H1 (cell line): ENCODE data around the gene NGEF. TPM values are rescaled to one million over a fixed set of nuclear protein-coding genes. Genes with fewer than 3 reads are reported as not detected.

Experiments
- ASH2L ChIP-seq: fragments of 200-600, 300-600 bp; sonication (generic); IDR thresholded peaks from one replicate; pipeline ENCODE4 v1.7.1; 2017; ENCODE audit warnings: low read length
- CHD1 ChIP-seq: IDR thresholded peaks from 2 replicates; pipeline ENCODE4 v1.6.1; 2012; ENCODE audit warnings: low read depth, low read length, improper control_type of control experiment
- KDM4A ChIP-seq: IDR thresholded peaks from one replicate; pipeline ENCODE4 v1.7.1; 2012; ENCODE audit warnings: low read depth, mild to moderate bottlenecking, moderate library complexity, low read length, inconsistent platforms; ENCODE audit not compliant: severe bottlenecking
- NANOG ChIP-seq: IDR thresholded peaks from 2 replicates; pipeline ENCODE4 v1.6.1; 2011; ENCODE audit warnings: low read length, low read depth, mild to moderate bottlenecking, inconsistent platforms; ENCODE audit not compliant: insufficient read depth, poor library complexity, severe bottlenecking
- SIN3A ChIP-seq, 2 experiments: IDR thresholded peaks in 1 of 2; conservative IDR thresholded peaks in 1 of 2; 2 replicates each; pipeline ENCODE4 v1.6.1; 2011 to 2012; ENCODE audit warnings: low read length in 2 of 2, improper control_type of control experiment in 1 of 2, low read depth in 1 of 2, mild to moderate bottlenecking in 1 of 2
- SP2 ChIP-seq: IDR thresholded peaks from 2 replicates; pipeline ENCODE4 v1.6.1; 2012; ENCODE audit warnings: mild to moderate bottlenecking, low read length, inconsistent platforms
- SP4 ChIP-seq: IDR thresholded peaks from 2 replicates; pipeline ENCODE4 v1.6.1; 2012; ENCODE audit warnings: low read length, inconsistent platforms
- SRF ChIP-seq: IDR thresholded peaks from 2 replicates; pipeline ENCODE4 v1.6.1; 2011; ENCODE audit warnings: mild to moderate bottlenecking, low read depth, low read length, moderate library complexity
- polyA plus RNA-seq, 7 experiments: library from polyadenylated mRNA; depleted of rRNA in 3 of 7; stranded (reverse) in 5 of 7; unstranded in 2 of 7; fragments of >200 nt in 5 of 7; fragments of 200-250 nt in 2 of 7; gene quantifications; 1 replicate in 5 of 7; 2 replicates in 1 of 7; 4 replicates in 1 of 7; pipeline versions ENCODE4 v1.2.1 to v1.2.3, GENCODE V29; 2011 to 2013; ENCODE audit warnings: missing spikeins in 2 of 7, mixed read lengths in 2 of 7
- total RNA-seq: library from RNA; stranded (reverse); fragmentation: NEBNext Ultra II Directional; extraction: Animal tissue kit (Norgen Biotek cat#: 25700); gene quantifications from 2 replicates; pipeline ENCODE4 v1.2.1, GENCODE V29; 2021
- TF ChIP-seq, protein P1 (sequence below): fragments of 300-600 bp; sonication (generic); IDR thresholded peaks from 2 replicates; pipeline ENCODE4 v1.7.1; 2012; ENCODE audit warnings: low read length, moderate library complexity, mild to moderate bottlenecking, inconsistent platforms; ENCODE audit not compliant: insufficient replicate concordance
- TF ChIP-seq, protein P2 (sequence below): IDR thresholded peaks from 2 replicates; pipeline ENCODE4 v1.6.1; 2012; ENCODE audit warnings: low read length, inconsistent platforms

The NGEF gene
- total and polyA plus RNA-seq, 2 of the 8 experiments (the other 6 are each of a cell fraction or from before 2014, with no cell fraction given): 2.7 to 3.2 TPM

DNA sequence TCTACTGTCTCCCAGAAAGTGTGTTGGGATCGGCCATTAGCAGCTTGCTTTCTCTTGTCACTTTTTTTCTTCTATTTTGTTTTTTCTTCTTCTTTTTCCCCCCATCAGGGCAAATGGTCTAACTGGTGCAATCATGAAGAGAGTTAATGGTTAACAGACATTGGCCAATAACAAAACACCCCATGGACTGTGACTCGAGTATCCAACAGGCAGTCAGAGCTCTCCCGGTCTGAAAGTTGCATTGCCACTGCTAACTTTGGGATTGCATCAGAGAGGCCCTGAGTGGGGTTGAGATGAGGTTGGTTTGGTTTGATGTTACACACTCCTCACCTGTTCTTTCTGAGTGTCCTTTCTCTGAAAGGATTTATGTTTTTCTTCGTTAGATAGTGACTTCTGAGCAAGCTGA lies 155.9 kb downstream of the NGEF start (continued):
- TF ChIP-seq, protein P1, sequence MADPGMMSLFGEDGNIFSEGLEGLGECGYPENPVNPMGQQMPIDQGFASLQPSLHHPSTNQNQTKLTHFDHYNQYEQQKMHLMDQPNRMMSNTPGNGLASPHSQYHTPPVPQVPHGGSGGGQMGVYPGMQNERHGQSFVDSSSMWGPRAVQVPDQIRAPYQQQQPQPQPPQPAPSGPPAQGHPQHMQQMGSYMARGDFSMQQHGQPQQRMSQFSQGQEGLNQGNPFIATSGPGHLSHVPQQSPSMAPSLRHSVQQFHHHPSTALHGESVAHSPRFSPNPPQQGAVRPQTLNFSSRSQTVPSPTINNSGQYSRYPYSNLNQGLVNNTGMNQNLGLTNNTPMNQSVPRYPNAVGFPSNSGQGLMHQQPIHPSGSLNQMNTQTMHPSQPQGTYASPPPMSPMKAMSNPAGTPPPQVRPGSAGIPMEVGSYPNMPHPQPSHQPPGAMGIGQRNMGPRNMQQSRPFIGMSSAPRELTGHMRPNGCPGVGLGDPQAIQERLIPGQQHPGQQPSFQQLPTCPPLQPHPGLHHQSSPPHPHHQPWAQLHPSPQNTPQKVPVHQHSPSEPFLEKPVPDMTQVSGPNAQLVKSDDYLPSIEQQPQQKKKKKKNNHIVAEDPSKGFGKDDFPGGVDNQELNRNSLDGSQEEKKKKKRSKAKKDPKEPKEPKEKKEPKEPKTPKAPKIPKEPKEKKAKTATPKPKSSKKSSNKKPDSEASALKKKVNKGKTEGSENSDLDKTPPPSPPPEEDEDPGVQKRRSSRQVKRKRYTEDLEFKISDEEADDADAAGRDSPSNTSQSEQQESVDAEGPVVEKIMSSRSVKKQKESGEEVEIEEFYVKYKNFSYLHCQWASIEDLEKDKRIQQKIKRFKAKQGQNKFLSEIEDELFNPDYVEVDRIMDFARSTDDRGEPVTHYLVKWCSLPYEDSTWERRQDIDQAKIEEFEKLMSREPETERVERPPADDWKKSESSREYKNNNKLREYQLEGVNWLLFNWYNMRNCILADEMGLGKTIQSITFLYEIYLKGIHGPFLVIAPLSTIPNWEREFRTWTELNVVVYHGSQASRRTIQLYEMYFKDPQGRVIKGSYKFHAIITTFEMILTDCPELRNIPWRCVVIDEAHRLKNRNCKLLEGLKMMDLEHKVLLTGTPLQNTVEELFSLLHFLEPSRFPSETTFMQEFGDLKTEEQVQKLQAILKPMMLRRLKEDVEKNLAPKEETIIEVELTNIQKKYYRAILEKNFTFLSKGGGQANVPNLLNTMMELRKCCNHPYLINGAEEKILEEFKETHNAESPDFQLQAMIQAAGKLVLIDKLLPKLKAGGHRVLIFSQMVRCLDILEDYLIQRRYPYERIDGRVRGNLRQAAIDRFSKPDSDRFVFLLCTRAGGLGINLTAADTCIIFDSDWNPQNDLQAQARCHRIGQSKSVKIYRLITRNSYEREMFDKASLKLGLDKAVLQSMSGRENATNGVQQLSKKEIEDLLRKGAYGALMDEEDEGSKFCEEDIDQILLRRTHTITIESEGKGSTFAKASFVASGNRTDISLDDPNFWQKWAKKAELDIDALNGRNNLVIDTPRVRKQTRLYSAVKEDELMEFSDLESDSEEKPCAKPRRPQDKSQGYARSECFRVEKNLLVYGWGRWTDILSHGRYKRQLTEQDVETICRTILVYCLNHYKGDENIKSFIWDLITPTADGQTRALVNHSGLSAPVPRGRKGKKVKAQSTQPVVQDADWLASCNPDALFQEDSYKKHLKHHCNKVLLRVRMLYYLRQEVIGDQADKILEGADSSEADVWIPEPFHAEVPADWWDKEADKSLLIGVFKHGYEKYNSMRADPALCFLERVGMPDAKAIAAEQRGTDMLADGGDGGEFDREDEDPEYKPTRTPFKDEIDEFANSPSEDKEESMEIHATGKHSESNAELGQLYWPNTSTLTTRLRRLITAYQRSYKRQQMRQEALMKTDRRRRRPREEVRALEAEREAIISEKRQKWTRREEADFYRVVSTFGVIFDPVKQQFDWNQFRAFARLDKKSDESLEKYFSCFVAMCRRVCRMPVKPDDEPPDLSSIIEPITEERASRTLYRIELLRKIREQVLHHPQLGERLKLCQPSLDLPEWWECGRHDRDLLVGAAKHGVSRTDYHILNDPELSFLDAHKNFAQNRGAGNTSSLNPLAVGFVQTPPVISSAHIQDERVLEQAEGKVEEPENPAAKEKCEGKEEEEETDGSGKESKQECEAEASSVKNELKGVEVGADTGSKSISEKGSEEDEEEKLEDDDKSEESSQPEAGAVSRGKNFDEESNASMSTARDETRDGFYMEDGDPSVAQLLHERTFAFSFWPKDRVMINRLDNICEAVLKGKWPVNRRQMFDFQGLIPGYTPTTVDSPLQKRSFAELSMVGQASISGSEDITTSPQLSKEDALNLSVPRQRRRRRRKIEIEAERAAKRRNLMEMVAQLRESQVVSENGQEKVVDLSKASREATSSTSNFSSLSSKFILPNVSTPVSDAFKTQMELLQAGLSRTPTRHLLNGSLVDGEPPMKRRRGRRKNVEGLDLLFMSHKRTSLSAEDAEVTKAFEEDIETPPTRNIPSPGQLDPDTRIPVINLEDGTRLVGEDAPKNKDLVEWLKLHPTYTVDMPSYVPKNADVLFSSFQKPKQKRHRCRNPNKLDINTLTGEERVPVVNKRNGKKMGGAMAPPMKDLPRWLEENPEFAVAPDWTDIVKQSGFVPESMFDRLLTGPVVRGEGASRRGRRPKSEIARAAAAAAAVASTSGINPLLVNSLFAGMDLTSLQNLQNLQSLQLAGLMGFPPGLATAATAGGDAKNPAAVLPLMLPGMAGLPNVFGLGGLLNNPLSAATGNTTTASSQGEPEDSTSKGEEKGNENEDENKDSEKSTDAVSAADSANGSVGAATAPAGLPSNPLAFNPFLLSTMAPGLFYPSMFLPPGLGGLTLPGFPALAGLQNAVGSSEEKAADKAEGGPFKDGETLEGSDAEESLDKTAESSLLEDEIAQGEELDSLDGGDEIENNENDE: no peak
- TF ChIP-seq, protein P2, sequence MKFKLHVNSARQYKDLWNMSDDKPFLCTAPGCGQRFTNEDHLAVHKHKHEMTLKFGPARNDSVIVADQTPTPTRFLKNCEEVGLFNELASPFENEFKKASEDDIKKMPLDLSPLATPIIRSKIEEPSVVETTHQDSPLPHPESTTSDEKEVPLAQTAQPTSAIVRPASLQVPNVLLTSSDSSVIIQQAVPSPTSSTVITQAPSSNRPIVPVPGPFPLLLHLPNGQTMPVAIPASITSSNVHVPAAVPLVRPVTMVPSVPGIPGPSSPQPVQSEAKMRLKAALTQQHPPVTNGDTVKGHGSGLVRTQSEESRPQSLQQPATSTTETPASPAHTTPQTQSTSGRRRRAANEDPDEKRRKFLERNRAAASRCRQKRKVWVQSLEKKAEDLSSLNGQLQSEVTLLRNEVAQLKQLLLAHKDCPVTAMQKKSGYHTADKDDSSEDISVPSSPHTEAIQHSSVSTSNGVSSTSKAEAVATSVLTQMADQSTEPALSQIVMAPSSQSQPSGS: no peak
- TF ChIP-seq ASH2L: no peak
- TF ChIP-seq CHD1: no peak
- no peak for TF ChIP-seq KDM4A
- TF ChIP-seq SP4: no peak
- TF ChIP-seq SP2: no peak
- no peak for TF ChIP-seq SRF
- no peak for TF ChIP-seq NANOG
- no peak for TF ChIP-seq SIN3A (conservative IDR thresholded peaks at IDR 0.05 in 1 of 2, IDR thresholded peaks at IDR 0.05 in 1 of 2; ENCODE audit: low read depth in 1 of 2, low read length in 2 of 2)
